GM12878 (cell line): Measurements from ENCODE around the gene PGF.

Experiments
- CHD1 ChIP-seq: IDR thresholded peaks from 2 replicates; pipeline ENCODE4 v1.6.1; 2012; ENCODE audit warnings: low read depth, low read length, improper control_type of control experiment
- EP300 ChIP-seq, 2 experiments: fragments of 150-350 bp in 1 of 2; IDR thresholded peaks; 2 replicates each; pipeline ENCODE4 v1.6.1; 2011 to 2012; ENCODE audit warnings: low read depth in 2 of 2, low read length in 2 of 2, borderline replicate concordance in 1 of 2, improper control_type of control experiment in 1 of 2, inconsistent platforms in 1 of 2; ENCODE audit not compliant: control insufficient read depth in 1 of 2
- NFIC ChIP-seq: IDR thresholded peaks from 2 replicates; pipeline ENCODE4 v1.6.1; 2012; ENCODE audit warnings: low read depth, mild to moderate bottlenecking, inconsistent platforms, low read length, moderate library complexity
- NFYB ChIP-seq: IDR thresholded peaks from 2 replicates; pipeline ENCODE4 v1.6.1; 2011; ENCODE audit warnings: low read depth, mild to moderate bottlenecking, low read length, improper control_type of control experiment, moderate library complexity; ENCODE audit not compliant: insufficient read depth
- SIN3A ChIP-seq: IDR thresholded peaks from 2 replicates; pipeline ENCODE4 v1.6.1; 2012; ENCODE audit warnings: low read depth, low read length, improper control_type of control experiment
- TAF1 ChIP-seq: IDR thresholded peaks from 2 replicates; pipeline ENCODE4 v1.6.1; 2011; ENCODE audit warnings: mild to moderate bottlenecking, low read depth, low read length, borderline replicate concordance
- ZSCAN29 ChIP-seq: fragments of 450-650 bp; IDR thresholded peaks from 2 replicates; pipeline ENCODE4 v1.6.1; 2017; ENCODE audit warnings: mild to moderate bottlenecking, moderate library complexity
- TF ChIP-seq, protein P1 (sequence below): IDR thresholded peaks from 2 replicates; pipeline ENCODE4 v1.6.1; 2011; ENCODE audit warnings: low read depth, low read length, improper control_type of control experiment, borderline replicate concordance

DNA sequence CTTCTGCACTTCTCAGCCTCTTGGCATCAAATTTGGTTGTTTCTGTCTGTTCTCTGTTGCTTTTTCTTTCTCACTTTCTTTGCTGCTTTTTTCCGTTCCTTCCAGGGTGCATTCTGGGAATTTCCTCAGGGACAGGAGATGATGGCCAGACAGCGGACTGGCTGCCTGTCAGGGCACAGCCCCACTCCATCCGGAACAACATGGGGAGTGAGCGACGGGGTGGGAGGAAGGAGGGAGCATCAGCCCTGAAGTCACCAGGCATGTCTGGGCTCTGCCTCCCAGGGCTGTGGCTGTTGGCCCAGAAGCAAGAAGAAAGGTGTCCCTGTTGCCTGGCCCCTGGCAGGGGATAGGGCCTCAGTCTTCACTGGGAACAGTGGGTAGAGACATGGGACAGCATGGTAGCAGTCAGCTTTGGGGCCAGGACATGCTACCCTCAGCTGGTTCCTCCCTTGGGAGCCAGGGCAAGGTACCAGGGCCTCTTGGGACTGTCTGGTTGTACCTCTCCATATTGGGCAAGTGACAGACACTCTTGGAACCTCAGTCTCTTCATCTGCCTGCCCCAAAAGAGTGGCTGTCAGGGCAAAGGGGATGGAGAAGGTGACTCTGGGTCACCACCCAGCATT is 8.6 kb downstream of the PGF start:
- TF ChIP-seq ZSCAN29: no peak
- no peak for TF ChIP-seq SIN3A
- no peak for TF ChIP-seq NFIC
- TF ChIP-seq TAF1: no peak
- no peak for TF ChIP-seq NFYB
- TF ChIP-seq CHD1: no peak
- TF ChIP-seq EP300 (IDR thresholded peaks at IDR 0.05; ENCODE audit: borderline replicate concordance in 1 of 2, control insufficient read depth in 1 of 2, low read depth in 2 of 2, low read length in 2 of 2): no peak
- TF ChIP-seq, protein P1, sequence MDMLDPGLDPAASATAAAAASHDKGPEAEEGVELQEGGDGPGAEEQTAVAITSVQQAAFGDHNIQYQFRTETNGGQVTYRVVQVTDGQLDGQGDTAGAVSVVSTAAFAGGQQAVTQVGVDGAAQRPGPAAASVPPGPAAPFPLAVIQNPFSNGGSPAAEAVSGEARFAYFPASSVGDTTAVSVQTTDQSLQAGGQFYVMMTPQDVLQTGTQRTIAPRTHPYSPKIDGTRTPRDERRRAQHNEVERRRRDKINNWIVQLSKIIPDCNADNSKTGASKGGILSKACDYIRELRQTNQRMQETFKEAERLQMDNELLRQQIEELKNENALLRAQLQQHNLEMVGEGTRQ: no peak
